Ovary (tissue), 9 donors: Measurements from ENCODE around the gene GNG8. TPM values are rescaled to one million over a fixed set of nuclear protein-coding genes. Genes with fewer than 3 reads are reported as not detected.

Experiments
- DNase-seq, 5 donors: peaks; one replicate each; pipeline ENCODE4 v3.0.0-alpha.2; 2019 to 2020
- H3K27ac ChIP-seq, 2 donors: fragments of 200-600 bp; one replicate each; pipeline versions ENCODE4 v1.5.1 to v1.8.0; 2019 to 2022
- H3K27me3 ChIP-seq: fragments of 200-600 bp; one replicate; pipeline ENCODE4 v1.8.0; 2022
- H3K36me3 ChIP-seq: fragments of 200-600 bp; sonication (generic); one replicate; pipeline ENCODE4 v1.5.1; 2019
- H3K4me1 ChIP-seq: one replicate; pipeline ENCODE4 v1.8.1; 2013; ENCODE audit warnings: mild to moderate bottlenecking, moderate library complexity; ENCODE audit not compliant: insufficient read depth
- H3K4me3 ChIP-seq: fragments of 200-600 bp; sonication (generic); one replicate; pipeline ENCODE4 v1.5.1; 2017
- H3K9me3 ChIP-seq, 2 donors: fragments of 200-600 bp in 1 of 2; sonication (generic) in 1 of 2; one replicate each; pipeline versions ENCODE4 v1.5.1 to v1.8.1; 2013 to 2019; ENCODE audit warnings: mild to moderate bottlenecking in 1 of 2, moderate library complexity in 1 of 2
- CTCF ChIP-seq, 3 donors: fragments of 450-650 bp in 2 of 3; fragments of 200-600 bp in 1 of 3; IDR thresholded peaks; one replicate each; pipeline versions ENCODE4 v1.5.1 to v1.8.0; 2016 to 2022; ENCODE audit warnings: antibody characterized with exemption in 3 of 3, mild to moderate bottlenecking in 1 of 3
- EP300 ChIP-seq: sonication (generic); formaldehyde crosslinking; IDR thresholded peaks from one replicate; pipeline ENCODE4 v1.6.1; 2017; ENCODE audit warnings: antibody characterized with exemption
- POLR2A ChIP-seq: fragments of 450-650 bp; IDR thresholded peaks from one replicate; pipeline ENCODE4 v1.6.1; 2017; ENCODE audit warnings: antibody characterized with exemption, mild to moderate bottlenecking, moderate library complexity
- WGBS, 3 donors: extraction: QIAGEN DNeasy Blood & Tissue Kit in 1 of 3; methylation state at CpG; one replicate each; pipeline versions ENCODE4 v1.1.5 to v1.1.7; 2013 to 2017; 5-methylcytosine and 5-hydroxymethylcytosine counted together
- intact Hi-C, 4 donors: fragments of 100-400 bp; cut with DNase I; formaldehyde crosslinking; loops; one replicate each; pipeline versions ENCODE4 v1.11.0 to v1.15.1; 2022 to 2023
- polyA plus RNA-seq, 2 donors: library from polyadenylated mRNA; stranded (reverse); fragments of 200-250 nt in 1 of 2; fragments of 350-450 nt in 1 of 2; fragmentation: Illumina TruSeq in 1 of 2; extraction: RNeasy Lipid Tissue Mini Kit (QIAGEN cat#74804) in 1 of 2; gene quantifications; one replicate each; pipeline ENCODE4 v1.2.3, GENCODE V29; 2013 to 2014
- total RNA-seq, 7 donors: library from RNA; depleted of rRNA in 2 of 7; stranded (reverse); fragments of >200 nt in 2 of 7; fragmentation: NEBNext Ultra II Directional in 3 of 7; extraction: Animal tissue kit (Norgen Biotek cat#: 25700) in 3 of 7; gene quantifications; one replicate each; pipeline versions ENCODE4 v1.1.0 to v1.2.4, GENCODE V29; 2016 to 2023
- donor health status: DM: no; HTN: no; CAD: no; lungs with moderate emphysema.
- donor health status: DM: no; HTN: no; CAD: no.
- donor health status: Bipolar disorder and iron deficiency.
- donor health status: DM: yes; HTN: yes; CAD: no.
- donor health status: DM: no; HTN: no; CAD: no.
- donor health status: DM: yes; HTN: yes; CAD: no.

GNG8 gene
- total and polyA plus RNA-seq, 9 donors: not detected

- Histone ChIP-seq H3K9me3 (no peaks in the 10 kb centered on the region), H3K36me3 (no peaks in the 10 kb centered on the region), H3K4me1 (no peaks in the 10 kb centered on the region), H3K27ac (no peak overlapping the region), H3K4me3 (no peak overlapping the region), H3K27me3 (no peaks in the 10 kb centered on the region)
- intact Hi-C loops: loop anchor here in 1 of 4 donors (10.0 kb wide), 1 partner anchor 47 kb away; the partner anchor contains the start of gene DACT3
- DNase-seq: no peak
- TF ChIP-seq CTCF (IDR thresholded peaks at IDR 0.05) (no peak), POLR2A (no peak), EP300 (no peak)
- 82 to 87% (median 84%) methylated on average over 6 of the region's 6 CpGs for WGBS, 3 donors
These were observed 18.4 kb downstream of the GNG8 start for GRCh38 chr19:46617601-46618000.

- peak in 4 of 5 donors; percentile 18 to 69 (median 50) for DNase-seq
- Histone ChIP-seq H3K36me3 (no peaks in the 10 kb centered on the region), H3K4me1 (no peaks in the 10 kb centered on the region), H3K9me3 (no peaks in the 10 kb centered on the region), H3K4me3 (no peak overlapping the region), H3K27me3 (no peaks in the 10 kb centered on the region), H3K27ac (no peak overlapping the region)
- WGBS, 3 donors: 17 to 23% (median 18%) methylated on average over 17 of the region's 17 CpGs
- no peak for TF ChIP-seq CTCF (IDR thresholded peaks at IDR 0.05)
- TF ChIP-seq EP300: no peak
- no peak for TF ChIP-seq POLR2A
- intact Hi-C loops: loop anchor here in 1 of 4 donors (10.0 kb wide), 1 partner anchor 48 kb away; the partner anchor contains the start of gene DACT3
These were observed 19.2 kb downstream of the GNG8 start for GRCh38 chr19:46616631-46617322.

- DNase-seq: peak in 1 of 5 donors; percentile 5
- H3K27me3 ChIP-seq: no peaks in the 10 kb centered on the region
- H3K4me3 ChIP-seq: no peak overlapping the region
- no peak for TF ChIP-seq EP300
- TF ChIP-seq POLR2A: no peak
- TF ChIP-seq CTCF (IDR thresholded peaks at IDR 0.05): no peak
- no peaks in the 10 kb centered on the region for H3K36me3 ChIP-seq
- H3K27ac ChIP-seq: no peak overlapping the region
- H3K9me3 ChIP-seq: no peaks in the 10 kb centered on the region
- 75 to 82% (median 77%) methylated on average over 10 of the region's 10 CpGs for WGBS, 3 donors
- intact Hi-C loops: loop anchor here in 2 of 4 donors (2.0 to 10.0 kb wide), 2 partner anchors 49 kb away; partner anchors contain the start of gene DACT3 (in 1 of the 2)
- H3K4me1 ChIP-seq: no peaks in the 10 kb centered on the region
These were observed 20.0 kb downstream of the GNG8 start for GRCh38 chr19:46615966-46616365.

- 8% methylated on average over 12 of the region's 12 CpGs for WGBS, 3 donors
- Histone ChIP-seq H3K4me1 (no peaks in the 10 kb centered on the region), H3K27ac (no peak overlapping the region), H3K9me3 (no peaks in the 10 kb centered on the region), H3K36me3 (no peaks in the 10 kb centered on the region), H3K27me3 (no peaks in the 10 kb centered on the region), H3K4me3 (no peak overlapping the region)
- intact Hi-C loops: loop anchor here in 2 of 4 donors (2.0 to 10.0 kb wide), 2 partner anchors 51 kb away; partner anchors contain the start of gene DACT3 (in 1 of the 2)
- TF ChIP-seq POLR2A (no peak), CTCF (IDR thresholded peaks at IDR 0.05) (peak; percentile 63 to 88 (median 76))
- peak; percentile 69 to 88 (median 86) for DNase-seq
These were observed 21.8 kb downstream of the GNG8 start for GRCh38 chr19:46614114-46614722.
